Suprapubic skin (tissue), 4 donors: ENCODE data around the gene BICD1.

Source experiments
- POLR2A ChIP-seq, 2 donors: fragments of 450-650 bp; IDR thresholded peaks; one replicate each; pipeline ENCODE4 v1.6.1; 2017; ENCODE audit warnings: antibody characterized with exemption in 2 of 2, mild to moderate bottlenecking in 2 of 2, moderate library complexity in 2 of 2
- POLR2AphosphoS5 ChIP-seq, 3 donors: sonication (generic); formaldehyde crosslinking; IDR thresholded peaks; one replicate each; pipeline ENCODE4 v1.6.1; 2017; ENCODE audit warnings: antibody characterized with exemption in 3 of 3
- TF ChIP-seq, protein P1 (sequence below), 2 donors: fragments of 200-600 bp in 1 of 2; fragments of 450-650 bp in 1 of 2; sonication (generic) in 1 of 2; IDR thresholded peaks; one replicate each; pipeline ENCODE4 v1.5.1; 2016 to 2019; ENCODE audit warnings: antibody characterized with exemption in 2 of 2, mild to moderate bottlenecking in 1 of 2, moderate library complexity in 1 of 2

DNA sequence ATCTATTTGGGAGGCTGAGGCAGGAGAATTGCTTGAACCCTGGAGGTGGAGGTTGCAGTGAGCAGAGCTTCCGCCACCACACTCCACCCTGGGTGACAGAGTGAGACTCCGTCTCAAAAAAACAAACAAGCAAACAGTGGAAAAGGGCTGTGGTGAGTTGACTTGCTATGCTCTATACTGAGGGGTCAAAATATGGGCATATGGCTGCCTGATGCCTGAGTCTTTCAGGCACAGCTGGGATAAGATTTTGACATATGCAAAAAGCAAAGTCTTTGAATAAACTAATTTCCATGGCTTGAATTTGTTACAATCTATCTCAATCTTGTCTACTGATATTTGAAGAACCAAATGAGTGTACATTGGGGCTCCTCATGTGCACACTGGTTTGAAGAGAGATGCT is 40.4 kb upstream of the BICD1 start:
- TF ChIP-seq, protein P1, sequence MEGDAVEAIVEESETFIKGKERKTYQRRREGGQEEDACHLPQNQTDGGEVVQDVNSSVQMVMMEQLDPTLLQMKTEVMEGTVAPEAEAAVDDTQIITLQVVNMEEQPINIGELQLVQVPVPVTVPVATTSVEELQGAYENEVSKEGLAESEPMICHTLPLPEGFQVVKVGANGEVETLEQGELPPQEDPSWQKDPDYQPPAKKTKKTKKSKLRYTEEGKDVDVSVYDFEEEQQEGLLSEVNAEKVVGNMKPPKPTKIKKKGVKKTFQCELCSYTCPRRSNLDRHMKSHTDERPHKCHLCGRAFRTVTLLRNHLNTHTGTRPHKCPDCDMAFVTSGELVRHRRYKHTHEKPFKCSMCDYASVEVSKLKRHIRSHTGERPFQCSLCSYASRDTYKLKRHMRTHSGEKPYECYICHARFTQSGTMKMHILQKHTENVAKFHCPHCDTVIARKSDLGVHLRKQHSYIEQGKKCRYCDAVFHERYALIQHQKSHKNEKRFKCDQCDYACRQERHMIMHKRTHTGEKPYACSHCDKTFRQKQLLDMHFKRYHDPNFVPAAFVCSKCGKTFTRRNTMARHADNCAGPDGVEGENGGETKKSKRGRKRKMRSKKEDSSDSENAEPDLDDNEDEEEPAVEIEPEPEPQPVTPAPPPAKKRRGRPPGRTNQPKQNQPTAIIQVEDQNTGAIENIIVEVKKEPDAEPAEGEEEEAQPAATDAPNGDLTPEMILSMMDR (IDR thresholded peaks at IDR 0.05): no peak
- TF ChIP-seq POLR2AphosphoS5 (IDR thresholded peaks at IDR 0.05) (no peak), POLR2A (IDR thresholded peaks at IDR 0.05) (no peak)
